NCI-H69 (cell line): ENCODE results near the gene TRIM71.
A peak's percentile ranks its signal among the peaks of the same experiment; 100 is the strongest.
"Not testable (repeated sequence)": the region's sequence is repeated elsewhere in the genome, so short reads cannot be mapped to it uniquely, and the experiment has no call there.

Experiments used
- DNase-seq: peaks from one replicate; lab custom pipeline; 2025; lab: John Stamatoyannopoulos, UW

The TRIM71 gene

GRCh38 chr3:32890420-32891276 is 72.9 kb downstream of the TRIM71 start:
- DNase-seq, result no peak

GRCh38 chr3:32891365-32891764 is 73.6 kb downstream of the TRIM71 start:
- no peak for DNase-seq

- no peak for DNase-seq
Observed at GRCh38 chr3:32892625-32893598, 75.1 kb downstream of the TRIM71 start.

GRCh38 chr3:32894977-32895376 is 77.2 kb downstream of the TRIM71 start:
- no peak for DNase-seq

GRCh38 chr3:32895701-32896100 is 77.9 kb downstream of the TRIM71 start:
- DNase-seq, result no peak

GRCh38 chr3:32896143-32896542 is 78.3 kb downstream of the TRIM71 start:
- no peak for DNase-seq

- DNase-seq, result no peak
Observed at GRCh38 chr3:32897001-32897601, 79.3 kb downstream of the TRIM71 start.

- no peak for DNase-seq
Observed at GRCh38 chr3:32897981-32898623, 80.3 kb downstream of the TRIM71 start.

GRCh38 chr3:32899265-32899664 is 81.5 kb downstream of the TRIM71 start:
- no peak for DNase-seq

GRCh38 chr3:32901005-32901932 is 83.5 kb downstream of the TRIM71 start:
- DNase-seq, result no peak

GRCh38 chr3:32902887-32903371 is 85.1 kb downstream of the TRIM71 start:
- DNase-seq, result peak; percentile 72

- DNase-seq, result no peak
Observed at GRCh38 chr3:32903953-32904352, 86.2 kb downstream of the TRIM71 start.

GRCh38 chr3:32909999-32910398 is 92.2 kb downstream of the TRIM71 start:
- DNase-seq, result no peak

- DNase-seq, result no peak
Observed at GRCh38 chr3:32910954-32911353, 93.2 kb downstream of the TRIM71 start.

GRCh38 chr3:32912046-32912445 is 94.2 kb downstream of the TRIM71 start:
- no peak for DNase-seq

- no peak for DNase-seq
Observed at GRCh38 chr3:32913790-32914446, 96.1 kb downstream of the TRIM71 start.

GRCh38 chr3:32919920-32920319 is 102.1 kb downstream of the TRIM71 start:
- no peak for DNase-seq

- DNase-seq, result no peak
Observed at GRCh38 chr3:32922078-32922477, 104.3 kb downstream of the TRIM71 start.

GRCh38 chr3:32930161-32930560 is 112.4 kb downstream of the TRIM71 start:
- DNase-seq, result no peak

GRCh38 chr3:32931273-32931672 is 113.5 kb downstream of the TRIM71 start:
- not testable (repeated sequence) for DNase-seq
